Lower leg skin (tissue), 3 donors: ENCODE results near the gene MMP20.

Experiments
- CTCF ChIP-seq, 3 donors: fragments of 450-650 bp; IDR thresholded peaks; one replicate each; pipeline ENCODE4 v1.5.1; 2016; ENCODE audit warnings: antibody characterized with exemption in 3 of 3, mild to moderate bottlenecking in 3 of 3, moderate library complexity in 2 of 3
- POLR2A ChIP-seq, 2 donors: fragments of 450-650 bp; IDR thresholded peaks; one replicate each; pipeline ENCODE4 v1.6.1; 2016 to 2017; ENCODE audit warnings: antibody characterized with exemption in 2 of 2, mild to moderate bottlenecking in 1 of 2, moderate library complexity in 1 of 2

GRCh38 chr11:102647430-102647829, 22.3 kb upstream of the MMP20 start:
- TF ChIP-seq CTCF (IDR thresholded peaks at IDR 0.05) (no peak), POLR2A (IDR thresholded peaks at IDR 0.05) (no peak)
